CD8-positive, alpha-beta memory T cell (primary cell): ENCODE measurements around the gene ADPRH. TPM values are rescaled to one million over a fixed set of nuclear protein-coding genes. Genes with fewer than 3 reads are reported as not detected.
"Not testable (repeated sequence)": the region's sequence is repeated elsewhere in the genome, so short reads cannot be mapped to it uniquely, and the experiment has no call there.

ENCODE experiments used
- CTCF ChIA-PET: fragments of 350-600 bp; sonication (Branson Sonifier 250); formaldehyde crosslinking; loops from one replicate; lab custom pipeline; 2021; ENCODE audit warnings: antibody characterized with exemption; lab: Charles Lee
- POLR2A ChIA-PET: fragments of 350-600 bp; sonication (Branson Sonifier 250); formaldehyde crosslinking; loops from one replicate; lab custom pipeline; 2021; ENCODE audit warnings: antibody characterized with exemption; lab: Charles Lee
- DNase-seq, 5 donors: peaks; one replicate each; pipeline versions ENCODE4 v3.0.0 to v3.0.0-alpha.2; 2020 to 2022; ENCODE audit warnings: mixed read lengths in 1 of 5
- H3K27ac ChIP-seq: one replicate; pipeline ENCODE4 v1.7.0; 2013; ENCODE audit warnings: low read depth, mild to moderate bottlenecking, low read length, moderate library complexity
- H3K27me3 ChIP-seq: 2 replicates; pipeline ENCODE4 v1.7.0; 2013; ENCODE audit warnings: low read length, mild to moderate bottlenecking; ENCODE audit not compliant: insufficient read depth, poor library complexity, severe bottlenecking
- H3K36me3 ChIP-seq: 2 replicates; pipeline ENCODE4 v1.7.0; 2013; ENCODE audit warnings: mild to moderate bottlenecking, low read length, moderate library complexity; ENCODE audit not compliant: insufficient read depth
- H3K4me1 ChIP-seq: 2 replicates; pipeline ENCODE4 v1.7.0; 2013; ENCODE audit warnings: mild to moderate bottlenecking, low read length, moderate library complexity; ENCODE audit not compliant: insufficient read depth
- H3K4me3 ChIP-seq: 2 replicates; pipeline ENCODE4 v1.7.0; 2013; ENCODE audit warnings: mild to moderate bottlenecking, low read length
- H3K9me3 ChIP-seq: 2 replicates; pipeline ENCODE4 v1.7.0; 2013; ENCODE audit warnings: mild to moderate bottlenecking, low read length
- H3K27ac Mint-ChIP-seq, 8 donors: one replicate each; pipeline ENCODE4 v1.8.0; 2020 to 2021; ENCODE audit warnings: mixed read lengths in 8 of 8, mild to moderate bottlenecking in 6 of 8, inconsistent platforms in 3 of 8, moderate library complexity in 3 of 8
- H3K27me3 Mint-ChIP-seq, 2 donors: one replicate each; pipeline ENCODE4 v1.8.0; 2020 to 2021; ENCODE audit warnings: mixed read lengths in 2 of 2, mild to moderate bottlenecking in 1 of 2, moderate library complexity in 1 of 2
- H3K36me3 Mint-ChIP-seq, 3 donors: one replicate each; pipeline ENCODE4 v1.8.0; 2020 to 2021; ENCODE audit warnings: mixed read lengths in 3 of 3, inconsistent platforms in 1 of 3, mild to moderate bottlenecking in 1 of 3
- H3K4me1 Mint-ChIP-seq, 3 donors: one replicate each; pipeline ENCODE4 v1.8.0; 2020 to 2021; ENCODE audit warnings: mixed read lengths in 3 of 3, inconsistent platforms in 1 of 3, mild to moderate bottlenecking in 1 of 3
- H3K4me3 Mint-ChIP-seq, 7 donors: one replicate each; pipeline ENCODE4 v1.8.0; 2020 to 2021; ENCODE audit warnings: mixed read lengths in 7 of 7, mild to moderate bottlenecking in 6 of 7, moderate library complexity in 4 of 7, inconsistent platforms in 2 of 7
- H3K9me3 Mint-ChIP-seq, 5 donors: one replicate each; pipeline ENCODE4 v1.8.0; 2020 to 2022; ENCODE audit warnings: mixed read lengths in 5 of 5, mild to moderate bottlenecking in 3 of 5, moderate library complexity in 2 of 5, inconsistent platforms in 1 of 5
- polyA plus RNA-seq: library from polyadenylated mRNA; unstranded; fragments of 300-500 nt; fragmentation: Illumina TruSeq; gene quantifications from one replicate; pipeline ENCODE4 v1.2.3, GENCODE V29; 2021
- total RNA-seq, 2 experiments: library from RNA; stranded (reverse); gene quantifications; one replicate each; pipeline ENCODE4 v1.2.3, GENCODE V29; 2021

ADPRH gene
- total and polyA plus RNA-seq, 3 experiments from 2014 or later, result 2.5 to 7.9 (median 6.8) TPM

DNA sequence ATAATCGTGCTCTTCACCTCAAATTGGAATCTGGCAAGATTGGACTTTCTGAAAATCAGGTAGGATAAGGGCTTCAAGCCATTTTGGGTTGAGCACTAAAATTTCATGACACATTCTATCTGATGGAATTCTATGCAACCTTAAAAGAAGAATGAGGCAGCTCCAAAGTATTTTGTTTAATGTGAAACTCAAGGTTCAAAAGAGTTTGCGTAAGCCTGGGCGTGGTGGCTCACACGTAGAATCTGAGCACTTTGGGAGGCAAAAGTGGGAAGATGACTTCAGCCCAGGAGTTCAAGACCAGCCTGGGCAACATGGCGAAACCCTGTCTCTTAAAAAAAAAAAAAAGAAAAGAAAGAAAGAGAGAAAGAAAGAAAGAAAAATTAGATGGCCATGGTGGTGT lies 14.8 kb downstream of the ADPRH start:
- Histone ChIP-seq H3K9me3 (no peaks in the 10 kb centered on the region), H3K4me3 (no peak overlapping the region), H3K27me3 (no peaks in the 10 kb centered on the region), H3K27ac (no peak overlapping the region), H3K36me3 (no peaks in the 10 kb centered on the region), H3K4me1 (no peaks in the 10 kb centered on the region)
- Mint-ChIP-seq H3K36me3 (no peaks in the 10 kb centered on the region), H3K4me3 (no peak overlapping the region), H3K27me3 (peaks cover 6 to 10% of the 10 kb centered on the region in 2 donors), H3K9me3 (no peaks in the 10 kb centered on the region), H3K4me1 (no peaks in the 10 kb centered on the region), H3K27ac (no peak overlapping the region)
- POLR2A ChIA-PET, result no interaction called here
- CTCF ChIA-PET, result no interaction called here
- DNase-seq, result no peak

DNA sequence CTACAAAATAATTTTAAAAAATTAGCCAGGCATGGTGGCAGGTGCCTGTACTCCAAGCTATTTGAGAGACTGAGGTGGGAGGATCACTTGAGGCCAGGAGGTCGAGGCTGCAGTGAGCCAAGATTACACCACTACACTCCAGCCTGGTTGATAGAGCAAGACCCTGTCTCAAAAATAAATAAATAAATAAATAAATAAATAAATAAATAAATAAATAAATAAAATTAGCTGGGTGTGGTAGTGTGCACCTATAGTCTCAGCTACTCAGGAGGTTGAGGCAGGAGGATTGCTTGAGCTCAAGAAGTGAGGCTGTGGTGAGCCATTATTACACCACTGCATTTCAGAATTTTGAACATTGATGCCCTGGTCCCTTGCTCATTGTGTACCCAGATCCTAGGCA lies 15.6 kb downstream of the ADPRH start:
- H3K4me1 Mint-ChIP-seq, H3K27me3 ChIP-seq, H3K36me3 ChIP-seq, H3K27ac Mint-ChIP-seq, H3K36me3 Mint-ChIP-seq, DNase-seq, CTCF ChIA-PET, H3K9me3 Mint-ChIP-seq, H3K4me3 ChIP-seq, H3K27ac ChIP-seq, H3K9me3 ChIP-seq, H3K4me3 Mint-ChIP-seq, POLR2A ChIA-PET, H3K4me1 ChIP-seq: not testable (repeated sequence)
- peaks cover 6 to 13% of the 10 kb centered on the region in 2 donors for H3K27me3 Mint-ChIP-seq

DNA sequence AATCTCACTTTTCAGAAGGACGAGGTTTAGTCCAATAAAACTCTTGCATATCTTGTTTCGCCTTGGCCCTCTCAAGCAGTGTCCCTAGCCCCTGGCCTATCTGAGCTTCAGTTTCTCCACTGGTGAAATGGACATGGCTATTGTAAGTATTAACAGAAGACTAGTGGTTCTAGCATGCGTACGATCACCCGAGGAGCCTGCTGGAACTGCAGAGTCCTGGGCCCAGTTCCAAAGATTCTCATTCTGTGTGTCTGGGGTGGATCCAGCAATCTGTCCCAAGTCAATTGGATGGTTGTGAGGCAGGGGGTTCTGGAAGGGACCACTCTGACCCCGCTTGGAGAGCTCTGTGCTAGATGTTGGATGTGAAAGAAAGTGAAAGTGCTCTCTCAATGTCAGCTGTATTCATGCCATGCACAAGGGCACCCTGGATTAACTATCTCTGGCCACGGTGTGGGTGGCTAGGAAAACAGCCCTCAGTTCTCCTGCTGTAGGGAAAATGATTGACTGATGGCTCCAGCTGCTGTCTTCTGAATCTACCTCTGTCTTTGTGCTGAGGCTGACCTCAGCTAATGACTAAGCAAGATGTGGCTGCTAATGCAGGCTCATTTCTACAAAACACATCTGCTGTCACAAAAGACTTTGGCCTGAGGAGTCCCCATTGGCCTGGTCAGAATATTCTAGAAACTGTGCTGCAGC lies 16.5 kb downstream of the ADPRH start:
- H3K9me3 ChIP-seq, result no peaks in the 10 kb centered on the region
- ChIA-PET POLR2A (no interaction called here), CTCF (no interaction called here)
- H3K27ac ChIP-seq, result no peak overlapping the region
- Mint-ChIP-seq H3K27ac (no peak overlapping the region), H3K9me3 (no peaks in the 10 kb centered on the region), H3K36me3 (no peaks in the 10 kb centered on the region), H3K4me1 (no peaks in the 10 kb centered on the region), H3K27me3 (peaks cover 6 to 7% of the 10 kb centered on the region in 2 donors), H3K4me3 (no peak overlapping the region)
- no peaks in the 10 kb centered on the region for H3K4me1 ChIP-seq
- H3K27me3 ChIP-seq, result no peaks in the 10 kb centered on the region
- no peaks in the 10 kb centered on the region for H3K36me3 ChIP-seq
- DNase-seq, result no peak
- no peak overlapping the region for H3K4me3 ChIP-seq

GRCh38 chr3:119596398-119596797 lies 17.1 kb downstream of the ADPRH start:
- H3K27me3 Mint-ChIP-seq, result peaks cover 5 to 6% of the 10 kb centered on the region in 2 donors
- H3K27ac Mint-ChIP-seq, result peak overlapping the region in 1 of 8 donors; percentile 94
- Histone ChIP-seq H3K4me1 (no peaks in the 10 kb centered on the region), H3K9me3 (no peaks in the 10 kb centered on the region), H3K27ac (no peak overlapping the region), H3K27me3 (no peaks in the 10 kb centered on the region), H3K4me3 (no peak overlapping the region), H3K36me3 (no peaks in the 10 kb centered on the region)
- H3K36me3 Mint-ChIP-seq, result no peaks in the 10 kb centered on the region
- ChIA-PET CTCF (no interaction called here), POLR2A (no interaction called here)
- no peak for DNase-seq
- H3K4me1 Mint-ChIP-seq, result no peaks in the 10 kb centered on the region
- no peaks in the 10 kb centered on the region for H3K9me3 Mint-ChIP-seq
- no peak overlapping the region for H3K4me3 Mint-ChIP-seq

DNA sequence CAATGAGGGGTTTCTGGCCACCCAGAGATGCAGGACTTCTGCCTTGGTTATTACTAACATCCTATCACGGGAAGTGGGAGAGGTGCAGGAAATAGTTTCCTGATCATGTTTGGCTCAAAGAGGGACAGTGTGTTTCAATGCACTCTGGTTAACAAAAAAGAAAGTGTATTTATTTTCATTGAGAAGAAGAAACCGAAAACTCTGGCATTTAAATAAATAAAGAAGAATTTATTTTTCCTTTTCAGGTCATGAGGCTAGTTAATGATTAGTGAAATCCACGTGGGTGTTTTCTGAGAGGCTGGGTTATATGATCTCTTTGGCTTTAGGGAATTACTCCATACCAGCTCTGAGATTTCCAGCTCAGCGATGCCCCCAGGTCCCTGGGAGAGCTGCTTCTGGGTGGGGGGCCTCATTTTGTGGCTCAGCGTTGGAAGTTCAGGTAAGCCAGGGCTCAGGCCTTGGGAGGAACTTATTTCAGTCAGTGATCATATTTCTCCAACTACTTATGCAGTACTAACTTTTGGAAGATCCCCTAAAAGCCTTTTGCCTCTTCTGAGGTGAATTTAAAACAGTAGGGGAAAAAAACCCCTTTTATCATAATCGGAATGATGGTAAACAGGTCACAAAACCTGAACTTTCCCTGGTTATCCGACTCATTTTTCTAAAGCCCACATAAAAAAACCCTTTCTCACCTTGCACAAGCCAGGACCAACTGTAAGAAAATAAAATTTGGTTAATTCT lies 18.4 kb downstream of the ADPRH start, which contains the start of gene PLA1A:
TSS of gene PLA1A (plus strand) at position 338 of the 741 bp plus-strand sequence. CDS start at position 367, 29 bp downstream.
- Histone ChIP-seq H3K36me3 (no peaks in the 10 kb centered on the region), H3K27me3 (no peaks in the 10 kb centered on the region), H3K4me1 (no peaks in the 10 kb centered on the region), H3K4me3 (no peak within 1 kb of the TSS), H3K27ac (no peak within 1 kb of the TSS), H3K9me3 (no peaks in the 10 kb centered on the region)
- H3K9me3 Mint-ChIP-seq, result no peaks in the 10 kb centered on the region
- H3K36me3 Mint-ChIP-seq, result no peaks in the 10 kb centered on the region
- ChIA-PET CTCF (no interaction called here), POLR2A (no interaction called here)
- H3K27ac Mint-ChIP-seq, result peak within 1 kb of the TSS in 1 of 8 donors; percentile 52
- H3K27me3 Mint-ChIP-seq, result peaks cover 0 to 4% of the 10 kb centered on the region in 2 donors
- no peak for DNase-seq
- H3K4me3 Mint-ChIP-seq, result no peak within 1 kb of the TSS
- no peaks in the 10 kb centered on the region for H3K4me1 Mint-ChIP-seq

GRCh38 chr3:119598410-119599098 lies 19.3 kb downstream of the ADPRH start:
- H3K4me1 ChIP-seq, result no peaks in the 10 kb centered on the region
- POLR2A ChIA-PET, result no interaction called here
- Mint-ChIP-seq H3K27ac (peak overlapping the region in 1 of 8 donors; percentile 29), H3K4me3 (no peak overlapping the region), H3K9me3 (no peaks in the 10 kb centered on the region), H3K27me3 (peaks cover 0 to 4% of the 10 kb centered on the region in 2 donors), H3K4me1 (no peaks in the 10 kb centered on the region), H3K36me3 (peaks cover 0 to 2% (median 0%) of the 10 kb centered on the region in 3 donors)
- H3K27ac ChIP-seq, result no peak overlapping the region
- no peaks in the 10 kb centered on the region for H3K36me3 ChIP-seq
- DNase-seq, result no peak
- H3K27me3 ChIP-seq, result no peaks in the 10 kb centered on the region
- CTCF ChIA-PET, result no interaction called here
- no peaks in the 10 kb centered on the region for H3K9me3 ChIP-seq
- no peak overlapping the region for H3K4me3 ChIP-seq

GRCh38 chr3:119599558-119600174 lies 20.4 kb downstream of the ADPRH start:
- Histone ChIP-seq H3K9me3 (no peaks in the 10 kb centered on the region), H3K4me3 (no peak overlapping the region), H3K4me1 (no peaks in the 10 kb centered on the region), H3K36me3 (no peaks in the 10 kb centered on the region), H3K27ac (no peak overlapping the region), H3K27me3 (no peaks in the 10 kb centered on the region)
- POLR2A ChIA-PET, result no interaction called here
- no peaks in the 10 kb centered on the region for H3K4me1 Mint-ChIP-seq
- no peak overlapping the region for H3K4me3 Mint-ChIP-seq
- no peak for DNase-seq
- no peaks in the 10 kb centered on the region for H3K9me3 Mint-ChIP-seq
- H3K36me3 Mint-ChIP-seq, result peaks cover 0 to 2% (median 0%) of the 10 kb centered on the region in 3 donors
- H3K27me3 Mint-ChIP-seq, result peaks cover 0 to 4% of the 10 kb centered on the region in 2 donors
- CTCF ChIA-PET, result no interaction called here
- H3K27ac Mint-ChIP-seq, result peak overlapping the region in 2 of 8 donors; percentile 11 to 41
